Measurements from ENCODE around the gene CHST8.
A peak's percentile ranks its signal among the peaks of the same experiment; 100 is the strongest.

The CHST8 gene

DNA sequence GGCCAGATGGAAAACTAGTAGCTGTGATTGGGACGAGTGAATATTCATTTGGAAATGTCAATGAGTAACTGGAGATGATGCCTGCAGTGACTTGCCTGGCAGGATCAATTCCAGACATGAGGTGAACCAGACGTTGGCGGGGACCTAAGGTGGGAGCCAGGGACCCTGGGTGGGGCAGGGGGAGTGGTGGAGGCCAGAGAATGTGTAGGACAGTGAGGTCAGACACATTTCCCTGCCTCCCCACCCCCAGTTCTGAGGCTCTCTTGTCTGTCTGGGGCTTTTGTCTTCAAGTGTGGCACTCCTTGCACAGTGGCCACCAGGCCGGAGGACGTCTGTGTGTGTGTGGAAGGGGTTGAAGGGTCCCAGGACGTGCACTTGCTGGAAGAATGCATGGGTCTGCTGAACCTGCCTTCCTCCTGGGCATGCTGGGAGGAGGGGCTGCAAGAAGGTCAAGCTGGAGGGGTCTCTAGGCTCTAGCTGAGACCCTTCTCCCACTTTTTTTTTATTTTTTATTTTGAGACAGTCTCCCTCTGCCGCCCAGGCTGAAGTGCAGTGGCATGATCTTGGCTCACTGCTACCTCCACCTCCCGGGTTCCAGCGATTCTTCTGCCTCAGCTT, 51.6 kb downstream of the CHST8 start:
- DNase-seq (ENCODE audit: low spot score), result no peak

DNA sequence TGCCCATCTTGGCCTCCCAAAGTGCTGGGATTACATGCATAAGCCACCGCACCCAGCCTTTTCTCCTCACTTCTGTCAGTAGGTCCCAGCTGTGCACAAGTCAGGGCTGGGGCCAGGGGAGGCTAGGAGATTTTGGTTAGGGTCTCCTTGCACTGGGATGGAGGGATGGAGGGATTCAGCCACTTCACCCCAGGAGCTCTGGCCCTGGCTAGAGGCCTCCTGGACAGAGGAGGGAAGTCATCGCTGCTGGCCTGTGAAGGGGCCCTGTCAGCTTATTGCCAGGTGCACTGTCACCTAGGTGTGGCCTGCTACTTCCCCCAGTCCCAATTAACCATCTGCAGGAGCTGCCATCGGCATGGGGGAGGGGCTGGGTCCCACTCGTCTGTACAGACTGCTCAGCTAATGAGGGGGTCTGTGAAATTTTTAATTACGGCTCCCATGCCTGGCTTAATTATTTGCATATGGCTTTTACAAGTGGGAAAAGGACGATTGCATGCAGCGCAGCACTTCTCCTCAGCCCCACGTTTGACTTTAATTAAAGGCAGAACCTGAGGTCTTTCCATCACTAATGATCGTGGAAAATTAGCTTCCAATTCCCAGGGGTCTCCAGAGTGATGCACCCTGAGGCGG, 52.4 kb downstream of the CHST8 start:
- no peak for DNase-seq (ENCODE audit: low spot score)

DNA sequence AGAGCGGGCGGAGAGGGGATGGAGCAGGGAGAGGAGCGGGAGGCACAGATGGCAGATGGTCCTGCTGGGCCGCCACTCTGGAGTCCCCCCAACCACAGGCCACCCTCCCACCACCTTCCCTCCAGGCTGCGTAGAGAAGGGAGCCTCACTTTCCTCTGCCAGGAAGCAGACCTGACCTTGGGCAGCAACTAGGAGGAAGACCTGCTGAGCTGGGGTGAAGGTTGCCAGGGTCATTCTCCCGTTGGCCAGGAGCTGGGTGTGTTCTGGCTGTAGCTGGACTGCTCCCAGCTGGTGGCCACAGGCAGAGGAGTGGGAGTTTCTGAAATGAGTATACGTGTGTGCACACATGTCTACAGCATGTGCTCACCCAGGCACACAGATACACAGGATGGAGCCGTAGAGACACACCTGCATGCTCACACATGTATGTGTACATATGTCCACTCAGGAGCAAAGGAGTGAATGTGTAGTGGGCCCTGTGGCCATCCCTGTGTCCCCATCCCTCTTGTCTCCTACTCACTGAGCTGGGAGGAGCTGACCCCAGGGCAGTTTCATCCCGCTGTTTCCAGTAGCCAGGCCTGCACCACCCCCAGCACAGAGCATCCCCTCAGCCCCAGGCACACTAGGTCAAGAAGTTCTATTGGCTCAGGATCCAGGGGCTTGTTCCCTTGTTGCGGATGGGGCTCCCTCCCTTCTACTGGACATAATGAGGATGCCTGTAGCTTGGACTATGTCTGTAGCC, 53.0 kb downstream of the CHST8 start:
- no peak for DNase-seq (ENCODE audit: low spot score)

DNA sequence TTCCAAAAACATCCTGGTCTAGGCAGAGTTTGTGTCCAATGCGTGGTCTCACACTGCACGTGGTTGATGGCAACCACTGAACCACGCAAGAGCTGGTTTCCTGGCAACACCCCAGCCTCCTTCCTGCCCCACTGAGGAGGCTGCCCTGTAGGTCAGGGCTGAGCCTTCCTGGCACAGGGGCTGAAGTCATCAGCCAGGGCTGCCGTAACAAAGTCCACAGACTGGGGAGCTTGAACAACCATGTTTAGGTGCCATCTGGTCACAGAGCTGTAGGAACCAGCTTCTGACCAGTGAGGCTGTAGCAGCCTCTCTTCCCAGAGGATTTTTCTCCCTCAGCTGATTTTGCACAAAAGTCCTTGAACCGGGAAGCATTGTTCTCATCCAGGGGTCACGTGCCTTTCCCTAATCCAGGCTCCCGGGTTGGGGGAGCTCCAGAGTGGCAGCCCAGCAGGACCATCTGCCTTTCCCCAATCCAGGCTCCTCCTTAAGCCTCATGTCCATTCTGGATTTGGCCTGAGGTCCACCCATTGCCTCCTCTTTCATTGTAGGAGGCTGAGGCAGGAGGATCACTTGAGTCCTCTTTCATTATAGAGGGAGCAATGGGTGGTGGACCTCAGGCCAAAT, 53.9 kb downstream of the CHST8 start:
- DNase-seq (ENCODE audit: low spot score), result no peak

DNA sequence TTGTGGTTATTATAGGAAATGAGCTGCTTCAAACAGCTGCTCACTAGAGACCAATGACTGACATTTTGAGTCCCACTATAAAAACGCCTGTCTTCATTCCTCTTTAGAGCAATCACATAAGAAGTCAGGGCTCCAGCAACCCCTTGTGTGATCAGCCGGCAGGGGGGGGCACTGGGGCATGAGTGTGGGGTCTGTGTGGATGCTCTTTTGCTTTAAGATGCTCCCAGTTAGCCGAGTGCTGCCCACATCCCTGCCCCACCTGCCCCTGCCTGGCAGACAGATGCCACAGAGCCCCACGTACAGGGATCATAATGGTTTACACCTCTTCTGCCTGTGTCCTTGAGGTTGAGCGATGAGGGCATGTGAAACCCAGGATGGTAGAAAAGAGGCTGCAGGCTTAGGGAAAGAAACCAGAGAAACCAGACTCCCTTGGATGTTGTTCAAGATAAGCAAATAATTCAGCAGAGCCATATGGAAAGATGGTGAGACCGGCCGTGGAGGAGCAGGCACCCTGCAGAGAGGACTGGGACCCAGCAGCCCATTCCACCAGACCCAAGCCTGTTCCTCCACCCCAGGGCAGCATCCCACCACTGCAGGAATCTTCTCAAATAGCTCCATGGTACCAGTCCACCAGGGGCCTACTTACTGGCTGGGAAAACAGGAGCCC, 55.4 kb downstream of the CHST8 start:
- DNase-seq (ENCODE audit: low spot score), result no peak

DNA sequence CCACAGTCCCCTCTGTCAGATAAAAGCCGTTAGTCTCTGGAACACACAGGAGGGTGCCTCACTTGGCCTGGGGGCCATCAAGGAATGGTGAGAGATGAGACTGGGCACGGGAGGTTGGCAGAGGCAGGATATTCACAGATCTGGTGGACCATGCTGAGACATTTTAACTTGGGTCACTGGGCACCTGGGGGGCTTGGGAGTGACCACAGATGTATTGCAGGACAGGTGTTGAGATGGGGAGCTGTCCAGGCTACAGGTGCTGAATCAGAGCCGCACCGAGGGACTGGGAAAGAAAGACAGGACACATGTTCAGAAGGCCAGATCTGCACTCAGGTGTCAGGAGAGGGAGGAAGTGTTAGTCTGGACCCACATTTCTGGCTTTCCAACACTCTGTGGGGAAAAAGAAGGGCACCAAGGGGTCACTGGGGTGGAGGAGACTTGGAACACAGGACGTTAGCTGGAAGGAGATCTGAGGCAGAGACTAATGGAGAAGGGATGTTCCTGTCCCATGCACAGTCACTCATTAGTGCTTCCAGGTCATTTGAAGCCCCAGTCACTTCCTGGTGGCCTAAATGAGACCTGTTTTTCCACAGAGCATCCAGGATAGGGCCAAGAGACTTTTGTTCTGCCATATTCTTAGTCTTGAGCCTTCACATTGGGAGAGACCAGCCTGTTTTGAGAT, 56.1 kb downstream of the CHST8 start:
- DNase-seq (ENCODE audit: low spot score), result no peak

DNA sequence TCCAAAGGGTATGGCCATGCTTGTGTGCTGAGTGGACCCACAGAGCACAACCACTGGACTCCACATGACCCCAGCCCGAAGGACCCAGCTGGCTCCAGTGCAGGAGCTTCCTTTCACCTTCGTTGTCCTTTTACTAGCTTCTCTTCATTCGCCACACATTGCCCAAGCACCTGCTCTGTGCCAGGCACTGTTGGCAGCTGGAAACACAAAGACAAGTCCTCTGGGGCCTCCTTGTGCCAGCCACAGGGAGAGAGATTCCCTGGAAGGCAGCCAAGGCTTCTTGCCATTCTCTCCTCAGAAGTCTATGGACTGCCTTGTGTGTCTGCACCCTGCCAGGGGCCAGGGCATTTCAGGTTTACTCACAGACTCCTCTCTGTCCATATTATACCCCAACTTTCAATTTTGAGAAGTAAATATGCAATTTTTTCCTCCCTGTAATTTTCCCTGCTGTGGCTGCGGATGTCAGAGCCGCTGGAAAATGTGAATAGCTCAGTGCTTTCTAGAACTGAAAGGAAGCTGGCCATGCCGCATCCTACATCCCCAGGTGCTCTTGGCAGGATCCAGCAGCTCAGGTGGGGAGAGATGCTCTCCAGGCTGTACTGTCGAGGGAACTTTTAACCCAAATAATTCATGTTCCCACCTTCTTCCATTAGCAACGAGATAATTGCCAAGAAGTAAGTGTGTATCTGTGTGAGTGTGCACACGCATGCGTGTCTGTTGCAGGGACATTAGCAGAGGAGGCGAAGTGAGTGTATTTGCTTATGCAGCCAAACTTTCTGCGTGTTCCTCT, 57.2 kb downstream of the CHST8 start:
- DNase-seq (ENCODE audit: low spot score), result peak; percentile 78

DNA sequence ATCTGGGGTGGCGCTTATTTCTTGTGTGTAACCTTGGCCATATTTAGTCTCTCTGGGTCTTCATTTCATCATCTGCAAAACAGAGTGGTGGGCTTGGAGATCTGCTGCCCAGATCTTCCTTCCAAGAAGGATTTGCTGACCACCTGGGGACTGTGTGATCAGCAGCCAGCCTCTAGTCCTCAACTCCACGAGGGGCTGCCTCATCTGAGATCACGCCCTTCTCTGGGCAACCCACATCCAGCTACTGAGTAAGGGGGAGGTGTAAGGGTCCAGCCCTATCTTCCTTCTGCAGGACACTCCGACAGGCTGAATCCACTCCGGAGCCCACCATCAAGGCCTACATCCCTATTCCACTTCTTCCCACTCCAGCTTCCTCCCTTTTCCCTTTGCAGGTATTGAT, 57.9 kb downstream of the CHST8 start:
- no peak for DNase-seq (ENCODE audit: low spot score)

DNA sequence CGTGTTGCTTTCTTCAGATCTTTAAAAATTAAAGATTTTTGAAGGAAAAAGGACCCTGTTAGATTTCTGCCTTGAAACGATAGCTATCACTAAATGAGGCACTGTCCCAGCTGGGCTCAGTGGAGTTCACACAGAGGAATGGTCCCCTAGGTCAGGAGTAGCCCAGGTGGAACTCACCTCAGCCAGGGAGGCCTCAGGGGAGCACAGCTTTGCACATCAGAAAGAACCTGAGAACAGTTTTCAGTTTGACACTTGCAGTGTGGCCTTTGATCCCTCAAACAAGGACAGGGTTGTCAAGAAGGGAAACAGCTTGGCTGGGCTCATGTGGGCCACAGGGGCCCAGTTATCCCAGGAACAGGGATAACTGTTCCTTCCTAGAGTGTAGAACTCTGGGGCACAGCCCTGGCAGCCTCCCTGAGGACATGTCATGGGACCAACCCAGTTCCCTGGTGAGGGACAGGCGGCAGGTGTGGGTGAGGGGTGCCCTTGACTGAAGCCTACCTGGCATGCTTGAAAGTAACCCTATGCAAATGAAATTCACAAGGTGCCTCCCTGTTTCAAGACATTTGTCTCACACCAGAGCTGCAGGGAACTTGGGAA, 59.4 kb downstream of the CHST8 start:
- no peak for DNase-seq (ENCODE audit: low spot score)

DNA sequence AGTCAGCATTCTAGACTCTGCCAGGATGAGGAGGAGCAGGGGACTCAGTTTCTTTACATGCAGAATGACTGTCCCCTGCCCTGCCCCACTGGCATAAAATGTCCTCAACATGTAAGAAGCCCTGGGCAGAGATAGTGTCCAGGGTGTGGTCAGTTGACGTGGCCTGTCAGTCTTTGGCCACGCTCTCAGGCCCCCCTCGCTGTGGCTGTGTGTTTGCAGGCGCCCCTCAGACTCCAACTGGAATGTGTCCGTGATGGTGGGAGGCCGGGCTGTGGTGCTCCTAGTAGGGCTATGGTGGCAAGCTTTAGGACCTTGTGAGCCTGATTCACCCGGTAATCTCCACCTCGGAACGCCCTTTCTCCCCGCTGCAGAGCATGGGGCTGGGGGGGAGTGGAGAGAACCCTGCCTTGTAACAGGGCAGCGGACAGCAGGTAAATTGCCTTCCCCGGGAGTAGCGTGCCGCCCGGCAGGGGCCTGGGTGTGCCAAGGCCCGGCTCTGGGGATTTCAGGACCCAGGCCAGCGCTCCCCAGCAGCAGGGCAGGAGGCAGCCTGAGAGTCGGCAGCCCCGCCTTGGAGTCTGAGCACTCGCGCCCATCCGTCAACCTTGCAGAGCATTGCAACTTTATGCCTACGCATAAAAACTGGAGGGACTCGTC, 62.3 kb downstream of the CHST8 start:
- no peak for DNase-seq (ENCODE audit: low spot score)

DNA sequence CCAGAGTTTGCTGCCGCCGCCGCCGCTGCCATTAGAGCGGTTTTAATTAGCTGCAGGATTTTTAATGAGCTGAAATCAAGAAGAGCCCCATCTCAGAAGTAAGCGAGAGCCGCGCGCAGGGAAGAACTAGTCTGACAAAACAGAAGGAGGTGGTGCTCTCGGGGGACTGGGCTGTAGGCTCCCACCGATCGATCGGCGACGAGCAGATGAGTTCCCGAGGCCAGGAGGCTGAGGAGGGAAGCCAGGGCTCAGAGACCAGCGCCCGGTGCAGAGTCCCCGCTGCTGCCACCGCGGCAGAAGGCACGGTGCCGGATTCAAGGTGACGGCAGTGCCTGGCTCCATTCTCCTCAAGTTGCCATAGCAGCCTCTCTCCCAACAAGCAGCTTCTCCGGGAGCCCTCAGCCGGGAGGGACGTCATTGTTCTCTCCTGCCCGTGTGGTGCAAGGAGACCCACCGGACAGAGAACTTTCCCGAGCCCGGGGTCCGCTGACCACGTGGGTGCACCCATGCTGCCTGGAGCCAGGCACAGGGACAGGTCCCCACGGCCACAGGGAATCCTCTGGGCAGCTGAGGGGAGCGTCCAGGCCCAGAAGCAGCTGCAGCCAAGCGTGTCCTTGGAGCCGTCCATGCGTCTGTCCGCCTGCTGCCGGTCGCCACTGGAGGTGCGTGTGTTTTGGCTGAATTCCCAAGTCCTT, 62.9 kb downstream of the CHST8 start:
- peak; percentile 22 for DNase-seq (ENCODE audit: low spot score)

DNA sequence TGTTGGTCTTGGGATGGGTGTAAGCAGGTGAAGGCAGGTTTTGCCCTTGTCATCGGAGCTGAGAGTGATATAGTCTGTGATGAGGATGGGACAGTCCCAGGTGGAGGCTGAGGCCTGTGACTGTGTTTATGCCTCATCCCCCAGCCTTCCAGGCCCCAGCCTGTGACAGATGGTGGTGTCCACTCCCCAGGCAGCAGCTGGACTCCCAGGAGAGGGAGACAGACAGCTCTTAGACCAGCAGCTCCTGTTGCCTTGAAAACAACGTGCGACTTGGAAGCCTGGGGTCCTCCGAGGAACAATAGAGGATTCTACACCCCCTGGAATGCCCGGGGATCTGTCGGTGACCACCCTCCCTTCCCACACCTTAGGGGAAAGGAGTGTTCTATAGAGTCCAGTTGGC, 63.8 kb downstream of the CHST8 start:
- DNase-seq (ENCODE audit: low spot score), result no peak

DNA sequence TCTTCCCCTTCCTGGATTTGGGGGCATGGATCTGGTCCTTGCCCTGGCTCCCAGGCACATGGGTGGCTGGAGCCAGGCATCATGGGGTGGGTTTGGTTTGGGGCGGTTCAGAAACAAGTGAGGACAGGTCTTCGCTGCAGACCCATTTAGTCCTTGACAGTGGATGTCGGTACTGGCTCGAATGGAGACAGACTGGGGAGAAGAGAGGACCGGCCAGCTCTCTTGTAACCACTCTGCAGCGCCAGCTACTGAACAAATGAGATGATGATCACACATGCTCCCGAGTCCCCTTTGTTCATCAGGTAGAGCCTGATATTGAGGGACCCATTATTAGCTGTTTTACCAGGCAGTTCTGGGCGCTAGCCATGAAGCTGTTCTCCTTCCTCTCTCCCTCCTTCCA, 64.5 kb downstream of the CHST8 start:
- no peak for DNase-seq (ENCODE audit: low spot score)

DNA sequence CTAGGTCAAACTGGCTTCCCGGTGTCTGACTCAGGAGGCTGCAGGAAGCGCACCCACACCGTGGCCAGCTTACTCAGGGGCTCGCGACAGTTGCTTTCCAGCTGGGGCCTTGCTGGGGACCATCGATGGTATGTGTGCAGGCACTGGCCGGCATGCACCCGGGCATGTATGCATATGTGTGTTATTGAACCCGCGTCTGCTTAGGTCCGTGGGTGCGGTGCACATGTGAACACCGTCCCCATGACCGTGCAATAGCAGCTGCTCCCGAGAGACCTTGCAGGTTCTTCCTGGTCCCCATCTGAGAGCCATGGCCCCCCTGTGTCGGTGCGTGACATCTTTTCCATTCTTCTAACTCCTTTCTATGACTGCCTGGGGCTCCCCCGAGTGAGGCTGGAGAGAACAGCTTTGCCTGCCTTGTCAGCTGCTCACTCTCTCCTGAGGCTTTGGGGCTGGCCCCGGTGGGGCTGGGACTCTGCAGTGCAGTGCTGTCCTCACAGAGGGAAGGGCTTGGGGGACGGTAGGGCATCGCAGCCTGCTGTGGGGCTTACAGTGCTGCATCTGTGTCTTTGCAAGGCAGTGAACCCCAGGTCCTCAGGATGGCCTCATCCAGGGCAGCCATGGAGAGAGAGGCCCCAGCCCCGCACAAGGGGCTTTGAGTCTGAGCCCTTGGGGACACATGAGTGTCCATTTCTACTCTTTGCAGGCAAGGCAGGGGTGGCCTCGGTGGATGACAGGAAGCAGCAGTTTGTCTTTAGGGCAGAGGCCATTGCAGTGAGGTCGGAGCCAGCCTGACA, 65.1 kb downstream of the CHST8 start:
- DNase-seq (ENCODE audit: low spot score), result no peak

DNA sequence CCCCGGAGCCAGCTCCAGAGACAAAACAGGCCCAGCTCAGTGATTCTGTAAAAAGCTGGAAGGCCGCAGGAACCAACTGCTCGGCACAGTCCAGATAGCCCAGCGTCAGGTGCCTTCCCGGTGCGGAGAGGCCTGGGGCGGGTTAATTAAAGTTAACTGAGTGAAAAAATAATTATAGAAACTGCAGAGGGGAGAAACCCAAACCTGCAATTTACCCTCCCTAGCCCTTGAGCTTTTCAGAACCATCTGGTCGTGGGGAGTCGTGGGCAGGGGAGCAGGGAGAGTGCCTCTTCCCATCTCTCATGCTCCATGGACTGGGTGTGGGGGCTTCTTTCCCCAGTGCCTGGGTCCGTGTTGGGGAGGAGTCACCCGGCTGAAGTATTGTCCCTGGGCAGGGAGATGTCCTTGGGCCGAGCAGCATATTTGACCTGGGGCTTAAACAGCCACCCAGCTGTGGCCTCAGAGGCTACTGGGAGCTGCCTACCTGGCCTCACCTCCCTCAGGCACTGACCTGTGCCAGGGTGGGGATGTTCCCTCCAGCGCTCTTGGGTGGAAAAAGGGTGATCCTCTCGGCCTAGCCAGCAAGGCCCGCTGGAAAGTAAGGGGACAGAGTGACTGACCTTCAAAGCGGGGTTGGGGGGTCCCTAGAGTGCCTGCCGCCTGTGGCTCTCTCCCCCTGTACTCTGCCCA, 65.9 kb downstream of the CHST8 start:
- no peak for DNase-seq (ENCODE audit: low spot score)

DNA sequence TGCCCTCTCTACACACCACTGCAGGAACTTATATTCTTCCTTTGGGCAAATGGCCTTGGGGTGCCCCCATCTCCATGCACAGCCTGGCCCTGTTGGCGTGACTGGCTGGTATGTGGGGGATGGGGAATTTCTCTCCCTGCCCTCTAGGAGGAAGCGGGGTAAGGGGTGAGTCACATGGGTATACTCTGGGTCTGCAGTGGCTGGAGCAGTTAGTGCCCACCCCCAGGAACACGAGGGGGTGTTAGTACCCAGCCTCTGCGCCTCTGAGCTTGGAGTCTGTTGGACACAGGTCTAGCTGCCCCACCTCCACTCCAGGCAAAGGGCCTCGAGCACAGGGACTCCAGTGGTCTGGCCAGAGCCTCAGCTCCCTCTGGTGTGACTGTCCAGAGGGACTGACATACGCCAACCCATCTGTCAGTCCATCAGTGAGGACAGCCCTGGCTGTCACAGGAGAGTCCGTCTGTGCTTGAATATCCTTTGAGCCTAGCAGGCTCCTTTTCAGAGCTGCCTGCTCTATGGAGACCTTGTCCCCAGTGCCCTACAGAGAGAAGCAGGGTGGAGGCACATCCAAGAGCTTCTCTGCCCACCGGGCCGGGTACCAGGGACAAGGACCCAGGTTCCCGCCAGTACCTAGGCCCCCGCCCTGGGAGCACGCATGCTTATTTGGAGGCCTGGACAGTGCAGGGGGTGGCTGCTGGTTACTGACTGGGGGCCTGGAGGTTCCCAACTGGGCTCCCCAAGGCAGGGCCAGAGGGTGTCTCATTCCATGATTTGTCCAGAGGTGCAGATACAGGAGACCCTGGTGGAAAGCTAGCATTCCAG, 66.6 kb downstream of the CHST8 start:
- no peak for DNase-seq (ENCODE audit: low spot score)

DNA sequence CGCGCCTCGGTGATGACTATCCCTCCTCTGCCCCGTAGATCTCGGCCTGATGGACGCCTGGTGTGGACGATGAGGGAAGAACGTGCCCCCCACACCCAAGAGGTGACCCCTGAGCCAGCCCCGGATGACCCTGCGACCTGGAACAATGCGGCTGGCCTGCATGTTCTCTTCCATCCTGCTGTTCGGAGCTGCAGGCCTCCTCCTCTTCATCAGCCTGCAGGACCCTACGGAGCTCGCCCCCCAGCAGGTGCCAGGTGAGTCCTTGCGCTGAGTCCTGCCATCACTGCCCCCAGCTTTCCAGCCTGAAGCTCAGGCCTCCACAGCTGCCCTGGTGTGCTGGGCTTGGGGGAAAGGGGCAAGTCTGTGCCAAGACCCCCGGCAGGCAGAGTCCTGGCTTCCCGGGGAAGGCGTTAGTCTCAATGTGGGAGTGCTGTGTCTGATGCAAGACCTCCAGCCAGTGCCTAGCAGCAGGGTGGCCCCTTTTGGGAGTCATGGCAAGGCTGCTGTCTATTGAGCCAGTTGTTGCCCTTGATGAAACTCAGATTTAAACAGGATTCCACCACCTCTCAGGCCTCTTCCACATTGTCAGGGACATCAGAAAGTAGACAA, 67.5 kb downstream of the CHST8 start:
- DNase-seq (ENCODE audit: low spot score), result no peak
